ENCODE results near the gene MBD3L2B.

MBD3L2B gene

DNA sequence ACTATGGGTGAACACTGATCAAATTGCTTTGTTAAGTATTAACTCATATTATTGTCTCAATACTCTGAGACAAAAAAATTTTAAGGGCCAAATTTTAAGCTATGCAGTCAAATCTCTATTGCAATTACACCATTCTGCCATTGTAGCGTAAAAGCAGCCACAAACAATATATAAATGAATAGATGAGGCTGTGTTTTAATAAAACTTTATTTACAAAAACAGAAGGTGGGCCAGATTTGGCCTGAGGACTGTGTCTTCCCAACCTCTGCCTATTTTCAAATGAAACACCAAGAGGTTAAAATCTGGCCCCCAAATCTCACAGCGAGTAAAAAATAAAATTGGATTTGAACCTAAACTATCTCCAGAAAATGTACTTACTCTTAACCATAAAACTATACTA, 51.7 kb downstream of the MBD3L2B start:
- no peak overlapping the region for H3K4me3 ChIP-seq (ENCODE audit: low read length in 2 of 2)

More for the DNA sequence above, 51.7 kb downstream of the MBD3L2B start:
- H2AFZ ChIP-seq (ENCODE audit: low read length): no peak overlapping the region
- H2BK120ac ChIP-seq (ENCODE audit: low read depth, low read length): no peak overlapping the region
- H3K4me1 ChIP-seq (ENCODE audit: control insufficient read depth in 2 of 2, insufficient read depth in 1 of 2, low read depth in 1 of 2, low read length in 2 of 2): no peaks in the 10 kb centered on the region
- no peak overlapping the region for H2AK5ac ChIP-seq (ENCODE audit: low read depth, low read length)
- H3K27me3 ChIP-seq (ENCODE audit: control insufficient read depth in 3 of 3, insufficient read depth in 3 of 3, low read depth in 1 of 3, low read length in 3 of 3): peaks cover 0 to 2% (median 0%) of the 10 kb centered on the region in 3 experiments
- no peak overlapping the region for H4K91ac ChIP-seq (ENCODE audit: low read depth, low read length, poor library complexity)
- no peak overlapping the region for H3K23ac ChIP-seq (ENCODE audit: low read depth, low read length, poor library complexity)
- H2BK15ac ChIP-seq (ENCODE audit: low read length): no peak overlapping the region
- no peak overlapping the region for H3K9ac ChIP-seq (ENCODE audit: low read depth, low read length, poor library complexity)
- H3K4ac ChIP-seq (ENCODE audit: low read length): no peak overlapping the region
- H3K14ac ChIP-seq (ENCODE audit: low read length): no peak overlapping the region
- no CpG with 5 or more reads among the region's 2 CpGs for WGBS, 2 donors (ENCODE audit: extremely low coverage in 2 of 2, insufficient read length in 2 of 2, insufficient replicate concordance in 1 of 2)
- no peak overlapping the region for H3K4me2 ChIP-seq (ENCODE audit: insufficient read depth, low read length, poor library complexity, severe bottlenecking)
- H3K18ac ChIP-seq (ENCODE audit: low read length): no peak overlapping the region
- no peaks in the 10 kb centered on the region for H3K79me1 ChIP-seq (ENCODE audit: low read depth, low read length)
- no peak overlapping the region for H4K8ac ChIP-seq (ENCODE audit: low read depth, low read length)
- H2BK5ac ChIP-seq (ENCODE audit: low read length): no peak overlapping the region
- no peaks in the 10 kb centered on the region for H3K36me3 ChIP-seq (replicated peaks in 1 of 2; ENCODE audit: control insufficient read depth in 2 of 2, insufficient read depth in 2 of 2, low read length in 2 of 2)
- no peak for DNase-seq (ENCODE audit: low spot score)
- H3K9me3 ChIP-seq (replicated peaks in 1 of 2; ENCODE audit: control insufficient read depth in 2 of 2, insufficient read depth in 1 of 2, low read depth in 1 of 2, low read length in 2 of 2): peaks cover 0 to 28% of the 10 kb centered on the region in 2 donors
- H2BK12ac ChIP-seq (ENCODE audit: low read length): no peak overlapping the region
- H3K27ac ChIP-seq (replicated peaks; ENCODE audit: low read length): no peak overlapping the region

Measured in neuronal stem cell (in vitro differentiated cells).